ENCODE measurements around the gene GMDS. TPM values are rescaled to one million over a fixed set of nuclear protein-coding genes. Genes with fewer than 3 reads are reported as not detected.
A peak's percentile ranks its signal among the peaks of the same experiment; 100 is the strongest.

Gene GMDS
- total and polyA plus RNA-seq, 2 donors (not counting 1 experiment from before 2014, with no cell fraction given): 12.7 to 34.5 TPM

- Histone ChIP-seq H3K36me3 (ENCODE audit: control insufficient read depth, insufficient read depth, low read length) (no peaks in the 10 kb centered on the region), H3K27me3 (ENCODE audit: control insufficient read depth, insufficient read depth, low read length) (no peaks in the 10 kb centered on the region), H3K4me2 (ENCODE audit: extremely low read depth, insufficient read depth, low read length) (no peak overlapping the region), H3K4me3 (replicated peaks in 1 of 4; ENCODE audit: control extremely low read depth in 1 of 4, insufficient read depth in 1 of 4, low read depth in 3 of 4, low read length in 4 of 4) (no peak overlapping the region), H3K4me1 (ENCODE audit: control insufficient read depth, extremely low read depth, insufficient read depth, low read length) (no peaks in the 10 kb centered on the region), H2AFZ (ENCODE audit: low read length) (no peak overlapping the region), H3K79me2 (ENCODE audit: control insufficient read depth, insufficient read depth, low read length) (no peaks in the 10 kb centered on the region), H4K20me1 (ENCODE audit: control insufficient read depth, extremely low read depth, insufficient read depth, low read length) (no peaks in the 10 kb centered on the region), H3K9me3 (ENCODE audit: control insufficient read depth, insufficient read depth, low read depth, low read length) (no peaks in the 10 kb centered on the region), H3K9ac (ENCODE audit: insufficient read depth, low read length) (no peak overlapping the region), H3K27ac (ENCODE audit: insufficient read depth, low read length) (no peak overlapping the region)
- TF ChIP-seq EZH2 (IDR thresholded peaks at IDR 0.05; ENCODE audit: low read length, missing control alignments) (no peak), CTCF (conservative IDR thresholded peaks at IDR 0.05 in 1 of 2, IDR thresholded peaks at IDR 0.05 in 1 of 2; ENCODE audit: low read depth in 1 of 2, low read length in 2 of 2) (no peak)
- no peak for DNase-seq (ENCODE audit: low read depth in 2 of 2)
These were observed 226.4 kb downstream of the GMDS start for GRCh38 chr6:2019051-2019450.

GRCh38 chr6:2016040-2016439 is 229.4 kb downstream of the GMDS start:
- TF ChIP-seq CTCF (conservative IDR thresholded peaks at IDR 0.05 in 1 of 2, IDR thresholded peaks at IDR 0.05 in 1 of 2; ENCODE audit: low read depth in 1 of 2, low read length in 2 of 2): no peak
- no peak for TF ChIP-seq EZH2 (IDR thresholded peaks at IDR 0.05; ENCODE audit: low read length, missing control alignments)
- H3K4me3 ChIP-seq (replicated peaks in 1 of 4; ENCODE audit: control extremely low read depth in 1 of 4, insufficient read depth in 1 of 4, low read depth in 3 of 4, low read length in 4 of 4): no peak overlapping the region
- no peaks in the 10 kb centered on the region for H3K9me3 ChIP-seq (ENCODE audit: control insufficient read depth, insufficient read depth, low read depth, low read length)
- no peaks in the 10 kb centered on the region for H3K4me1 ChIP-seq (ENCODE audit: control insufficient read depth, extremely low read depth, insufficient read depth, low read length)
- H3K36me3 ChIP-seq (ENCODE audit: control insufficient read depth, insufficient read depth, low read length): no peaks in the 10 kb centered on the region
- H2AFZ ChIP-seq (ENCODE audit: low read length): no peak overlapping the region
- no peak for DNase-seq (ENCODE audit: low read depth in 2 of 2)
- no peaks in the 10 kb centered on the region for H3K79me2 ChIP-seq (ENCODE audit: control insufficient read depth, insufficient read depth, low read length)
- no peaks in the 10 kb centered on the region for H4K20me1 ChIP-seq (ENCODE audit: control insufficient read depth, extremely low read depth, insufficient read depth, low read length)
- no peak overlapping the region for H3K9ac ChIP-seq (ENCODE audit: insufficient read depth, low read length)
- H3K27ac ChIP-seq (ENCODE audit: insufficient read depth, low read length): no peak overlapping the region
- H3K4me2 ChIP-seq (ENCODE audit: extremely low read depth, insufficient read depth, low read length): no peak overlapping the region
- H3K27me3 ChIP-seq (ENCODE audit: control insufficient read depth, insufficient read depth, low read length): no peaks in the 10 kb centered on the region

GRCh38 chr6:2008383-2008976 is 236.9 kb downstream of the GMDS start:
- no peak overlapping the region for H3K27ac ChIP-seq (ENCODE audit: insufficient read depth, low read length)
- no peak overlapping the region for H2AFZ ChIP-seq (ENCODE audit: low read length)
- no peak for TF ChIP-seq CTCF (conservative IDR thresholded peaks at IDR 0.05 in 1 of 2, IDR thresholded peaks at IDR 0.05 in 1 of 2; ENCODE audit: low read depth in 1 of 2, low read length in 2 of 2)
- TF ChIP-seq EZH2 (IDR thresholded peaks at IDR 0.05; ENCODE audit: low read length, missing control alignments): no peak
- no peak overlapping the region for H3K9ac ChIP-seq (ENCODE audit: insufficient read depth, low read length)
- H3K36me3 ChIP-seq (ENCODE audit: control insufficient read depth, insufficient read depth, low read length): no peaks in the 10 kb centered on the region
- peak in 1 of 2 donors; percentile 45 for DNase-seq (ENCODE audit: low read depth in 2 of 2)
- H3K79me2 ChIP-seq (ENCODE audit: control insufficient read depth, insufficient read depth, low read length): no peaks in the 10 kb centered on the region
- H3K4me2 ChIP-seq (ENCODE audit: extremely low read depth, insufficient read depth, low read length): no peak overlapping the region
- no peaks in the 10 kb centered on the region for H3K4me1 ChIP-seq (ENCODE audit: control insufficient read depth, extremely low read depth, insufficient read depth, low read length)
- H3K27me3 ChIP-seq (ENCODE audit: control insufficient read depth, insufficient read depth, low read length): no peaks in the 10 kb centered on the region
- no peaks in the 10 kb centered on the region for H4K20me1 ChIP-seq (ENCODE audit: control insufficient read depth, extremely low read depth, insufficient read depth, low read length)
- H3K4me3 ChIP-seq (replicated peaks in 1 of 4; ENCODE audit: control extremely low read depth in 1 of 4, insufficient read depth in 1 of 4, low read depth in 3 of 4, low read length in 4 of 4): no peak overlapping the region
- H3K9me3 ChIP-seq (ENCODE audit: control insufficient read depth, insufficient read depth, low read depth, low read length): no peaks in the 10 kb centered on the region

Measured in fibroblast of lung (primary cell).